GM19351 (cell line): ENCODE results near the gene C14orf119.

Experiments
- ATAC-seq: cut with Tn5 transposase; IDR thresholded peaks from one replicate; pipeline ENCODE4 v1.9.1; 2021; ENCODE audit warnings: mild to moderate bottlenecking, moderate library complexity; ENCODE audit not compliant: unreplicated experiment

The C14orf119 gene

DNA sequence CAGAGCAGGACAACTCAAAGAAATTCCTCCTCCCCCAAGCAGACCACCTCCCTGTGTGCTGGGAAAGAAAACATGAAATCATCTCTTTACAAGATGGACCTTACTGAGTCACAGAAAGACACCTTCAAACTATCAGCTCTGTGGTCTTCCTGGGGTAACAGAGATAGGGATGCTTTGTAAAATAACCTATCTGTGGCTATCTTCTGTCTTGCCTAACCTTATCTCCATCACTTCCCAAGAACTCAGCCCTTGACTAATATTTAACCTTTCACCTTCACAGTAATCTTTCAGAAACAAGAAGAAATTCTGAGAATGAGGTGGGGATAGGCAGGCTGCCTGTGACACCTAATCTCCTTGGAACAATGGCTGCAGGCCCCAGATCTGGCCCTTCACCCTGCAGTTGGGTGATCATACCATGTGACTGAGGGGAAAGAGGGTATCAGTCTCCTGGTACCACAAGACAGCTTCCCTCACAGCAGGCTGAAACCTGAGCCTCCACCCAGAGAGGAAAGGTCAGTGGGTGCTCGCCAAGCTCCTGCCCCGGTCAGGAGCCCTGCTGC, 51.1 kb downstream of the C14orf119 start:
- ATAC-seq = no peak

DNA sequence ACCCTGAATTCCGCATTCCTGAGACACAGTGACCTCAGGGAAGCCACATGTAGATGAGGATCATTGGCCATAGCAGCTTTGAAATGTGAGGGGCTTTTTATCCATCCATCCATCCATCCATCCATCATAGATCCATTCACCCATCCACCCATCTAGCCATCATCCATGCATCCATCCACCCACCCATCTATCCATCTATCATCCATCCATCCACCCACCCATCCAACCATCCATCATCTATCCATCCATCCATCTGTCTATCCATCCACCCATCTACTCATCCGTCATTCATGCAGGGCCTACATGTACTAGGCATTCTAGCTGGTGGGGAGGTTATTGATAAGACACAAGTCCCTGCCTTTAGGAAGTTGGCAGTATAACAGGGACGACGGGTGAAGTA, 51.7 kb downstream of the C14orf119 start:
- no peak for ATAC-seq

DNA sequence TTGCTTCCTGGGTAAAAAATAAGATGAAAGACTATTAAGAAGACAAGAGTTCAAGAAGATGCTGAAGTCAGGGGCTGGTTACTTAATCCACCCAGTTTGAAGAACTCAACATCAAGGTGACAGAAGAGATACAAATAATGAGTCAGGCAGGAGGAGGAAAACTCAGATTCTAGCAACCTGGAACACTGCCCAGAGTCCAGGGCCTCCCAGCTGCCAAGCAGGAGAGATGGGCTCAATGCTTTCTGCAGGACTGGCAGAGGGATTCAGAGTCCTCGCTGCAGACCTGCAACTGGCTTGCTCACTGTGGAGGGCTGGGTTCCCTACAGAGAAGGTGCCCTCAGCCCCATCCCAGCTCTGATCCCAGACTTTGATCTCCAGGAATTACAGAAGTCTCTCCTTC, 52.4 kb downstream of the C14orf119 start:
- no peak for ATAC-seq

DNA sequence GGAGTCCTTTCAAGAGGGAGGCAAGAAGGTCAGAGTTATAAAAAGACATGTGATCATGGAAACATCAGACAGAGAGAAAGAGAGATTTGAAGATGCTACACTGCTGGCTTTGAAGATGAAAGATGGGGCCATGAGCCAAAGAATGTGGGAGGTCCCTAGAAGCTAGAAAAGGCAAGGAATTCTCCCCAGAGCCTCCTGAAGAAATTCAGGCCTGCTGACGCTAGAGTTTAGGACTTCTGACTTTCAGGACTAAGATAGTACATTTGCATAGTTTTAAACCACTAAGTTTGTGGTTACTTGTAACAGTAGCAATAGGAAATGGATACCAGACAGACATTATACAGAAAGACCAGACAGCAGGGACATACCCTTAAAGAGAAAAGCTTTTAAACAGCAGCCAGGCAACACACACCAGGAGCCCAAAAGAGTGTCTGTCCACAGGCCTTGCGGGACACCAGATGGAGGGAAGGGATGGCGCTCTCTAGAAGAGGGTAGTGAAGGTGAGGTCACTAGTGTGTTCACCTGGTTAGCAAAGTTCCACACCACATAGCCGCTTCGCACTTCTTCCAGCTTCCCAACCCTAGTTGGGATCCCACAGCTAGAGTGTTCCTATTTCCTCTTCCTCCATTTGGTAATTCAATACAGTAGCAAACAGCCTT, 53.4 kb downstream of the C14orf119 start:
- no peak for ATAC-seq

DNA sequence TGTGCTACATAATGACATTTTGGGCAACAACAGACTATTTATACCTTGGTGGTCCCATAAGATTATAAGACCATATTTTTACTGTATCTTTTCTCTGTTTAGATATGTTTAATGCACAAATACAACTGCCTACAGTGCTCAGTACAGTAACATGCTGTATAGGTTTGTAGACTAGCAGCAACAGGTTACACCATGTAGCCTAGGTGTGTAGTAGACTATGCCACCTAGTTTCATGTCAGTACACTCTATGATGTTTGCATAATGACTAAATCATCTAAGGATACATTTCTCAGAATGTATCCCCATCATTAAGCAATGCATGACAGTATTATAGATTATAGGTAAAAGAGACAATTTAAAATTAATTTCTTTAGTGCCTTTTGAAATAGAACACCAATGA, 54.4 kb downstream of the C14orf119 start:
- ATAC-seq = no peak
